Thoracic aorta (tissue), 2 donors: Measurements from ENCODE around the gene HBM. TPM values are rescaled to one million over a fixed set of nuclear protein-coding genes. Genes with fewer than 3 reads are reported as not detected.
"Not testable (repeated sequence)": the region's sequence is repeated elsewhere in the genome, so short reads cannot be mapped to it uniquely, and the experiment has no call there.

Experiments used
- ATAC-seq: fragments of 150-250 bp; one replicate; pipeline ENCODE4 v1.8.0; 2017; ENCODE audit warnings: low read depth; ENCODE audit not compliant: insufficient number of reproducible peaks, low FRiP score
- DNase-seq: peaks from one replicate; pipeline ENCODE4 v3.0.0-alpha.2; 2020; ENCODE audit warnings: low spot score
- H3K27ac ChIP-seq, 2 donors: fragments of 200-600 bp; sonication (generic); 1 replicate in 1 of 2; 2 replicates in 1 of 2; pipeline ENCODE4 v1.5.1; 2016; ENCODE audit warnings: mild to moderate bottlenecking in 2 of 2, moderate library complexity in 2 of 2
- H3K27me3 ChIP-seq: fragments of 200-600 bp; sonication (generic); replicated peaks from 2 replicates; pipeline ENCODE4 v1.6.0; 2016; ENCODE audit warnings: mild to moderate bottlenecking; ENCODE audit not compliant: insufficient read depth
- H3K36me3 ChIP-seq: fragments of 200-600 bp; sonication (generic); one replicate; pipeline ENCODE4 v1.5.1; 2016
- H3K4me1 ChIP-seq, 2 donors: fragments of 200-600 bp; sonication (generic); 1 replicate in 1 of 2; 2 replicates in 1 of 2; pipeline versions ENCODE4 v1.5.1 to v1.6.0; 2016; ENCODE audit warnings: low read depth in 2 of 2, mild to moderate bottlenecking in 1 of 2; ENCODE audit not compliant: control insufficient read depth in 1 of 2
- H3K4me3 ChIP-seq: fragments of 200-600 bp; sonication (generic); 2 replicates; pipeline ENCODE4 v1.5.1; 2016; ENCODE audit warnings: mild to moderate bottlenecking
- H3K9me3 ChIP-seq: fragments of 200-600 bp; sonication (generic); 2 replicates; pipeline ENCODE4 v1.5.1; 2016
- CTCF ChIP-seq: fragments of 200-600 bp; sonication (generic); IDR thresholded peaks from one replicate; pipeline ENCODE4 v1.5.1; 2019; ENCODE audit warnings: antibody characterized with exemption
- total RNA-seq, 2 donors: library from RNA; depleted of rRNA; stranded (reverse); fragments of >200 nt; gene quantifications; one replicate each; pipeline versions ENCODE4 v1.1.0 to v1.2.3, GENCODE V29; 2016

HBM gene
- total RNA-seq, 2 donors from 2014 or later: not detected

- Histone ChIP-seq H3K27ac (no peak overlapping the region), H3K9me3 (no peaks in the 10 kb centered on the region), H3K36me3 (no peaks in the 10 kb centered on the region), H3K27me3 (no peaks in the 10 kb centered on the region), H3K4me1 (no peaks in the 10 kb centered on the region), H3K4me3 (no peak overlapping the region)
- no peak for ATAC-seq
- DNase-seq: no peak
- TF ChIP-seq CTCF: no peak
Observed at GRCh38 chr16:146646-147045, 19.1 kb upstream of the HBM start.

- Histone ChIP-seq H3K27ac (no peak overlapping the region), H3K27me3 (no peaks in the 10 kb centered on the region), H3K36me3 (no peaks in the 10 kb centered on the region), H3K4me3 (no peak overlapping the region), H3K4me1 (peaks cover 0 to under 1% of the 10 kb centered on the region in 2 donors), H3K9me3 (no peaks in the 10 kb centered on the region)
- DNase-seq (no peak), ATAC-seq (no peak)
- TF ChIP-seq CTCF: no peak
Observed at GRCh38 chr16:149024-149660, 16.6 kb upstream of the HBM start.

GRCh38 chr16:152141-153128 lies 13.3 kb upstream of the HBM start, which contains the start of gene HBZ:
Gene HBZ, plus strand, starts transcription at chr16:152644. Its CDS starts 266 bp downstream, at chr16:152910.
- ATAC-seq (no peak), DNase-seq (no peak)
- H3K4me3 ChIP-seq: no peak within 1 kb of the TSS
- no peaks in the 10 kb centered on the region for H3K9me3 ChIP-seq
- no peaks in the 10 kb centered on the region for H3K36me3 ChIP-seq
- no peak within 1 kb of the TSS for H3K27ac ChIP-seq
- no peak for TF ChIP-seq CTCF
- H3K27me3 ChIP-seq: peaks cover 4% of the 10 kb centered on the region
- peaks cover 3 to 7% of the 10 kb centered on the region in 2 donors for H3K4me1 ChIP-seq

GRCh38 chr16:153129-153521 lies 12.7 kb upstream of the HBM start:
- DNase-seq, H3K36me3 ChIP-seq, H3K4me3 ChIP-seq, H3K27ac ChIP-seq, H3K9me3 ChIP-seq, H3K4me1 ChIP-seq, H3K27me3 ChIP-seq, ATAC-seq: not testable (repeated sequence)

- H3K27ac ChIP-seq: not testable (repeated sequence)
Observed at GRCh38 chr16:153550-154216, 12.1 kb upstream of the HBM start.

More at GRCh38 chr16:153550-154216, 12.1 kb upstream of the HBM start:
- DNase-seq, H3K9me3 ChIP-seq, H3K4me1 ChIP-seq, H3K36me3 ChIP-seq, ATAC-seq, H3K4me3 ChIP-seq, H3K27me3 ChIP-seq: not testable (repeated sequence)
